ENCODE data around the gene CMTM7. TPM values are rescaled to one million over a fixed set of nuclear protein-coding genes. Genes with fewer than 3 reads are reported as not detected.

CMTM7 gene
- total and polyA plus RNA-seq, 9 of the 15 experiments (the other 6 are each of a cell fraction or from before 2014, with no cell fraction given): 0.03 to 1.6 (median 0.42) TPM; not detected in 4

- no peak for TF ChIP-seq TFE3 (CRISPR knock-in tag; IDR thresholded peaks at IDR 0.05)
- TF ChIP-seq KLF1 (tag; IDR thresholded peaks at IDR 0.05): 0 out of 2 replicates have a peak, but pooled peaks have one; percentile 20
- TF ChIP-seq HES1 (IDR thresholded peaks at IDR 0.05; ENCODE audit: low read depth): 0 out of 2 replicates have a peak, but pooled peaks have one; percentile 41
- peak; percentile 53; the same call in 1 of the 2 replicates for TF ChIP-seq HMBOX1 (IDR thresholded peaks at IDR 0.05)
- peak; percentile 94 for TF ChIP-seq POLR2G (IDR thresholded peaks at IDR 0.05; ENCODE audit: low read depth, low read length)
- TF ChIP-seq FOSL1 (tag; conservative IDR thresholded peaks at IDR 0.05): peak; percentile 31; the same call in 1 of the 2 replicates
- TF ChIP-seq ZNF253 (CRISPR knock-in tag; conservative IDR thresholded peaks at IDR 0.05): no peak
- no peak for TF ChIP-seq STAT5B (CRISPR knock-in tag; IDR thresholded peaks at IDR 0.05)
- peak; percentile 77 for TF ChIP-seq NKRF (IDR thresholded peaks at IDR 0.05; ENCODE audit: borderline replicate concordance)
- TF ChIP-seq CBFA2T3 (IDR thresholded peaks at IDR 0.05): peak; percentile 86
- TF ChIP-seq ZBTB1 (CRISPR knock-in tag; IDR thresholded peaks at IDR 0.05; ENCODE audit: borderline replicate concordance, low read depth): no peak; the same call in 1 of the 2 replicates
- peak in 1 of 2 experiments; percentile 92; a peak in 3 of 4 replicates for TF ChIP-seq HDAC1 (IDR thresholded peaks at IDR 0.05)
- TF ChIP-seq TFAP4 (CRISPR knock-in tag; IDR thresholded peaks at IDR 0.05; ENCODE audit: borderline replicate concordance): peak; percentile 84
- TF ChIP-seq UBTF (IDR thresholded peaks at IDR 0.05; ENCODE audit: borderline replicate concordance in 1 of 2, low read depth in 2 of 2, low read length in 2 of 2): peak; percentile 76 to 78; a peak in 2 of 4 replicates
- TF ChIP-seq MEF2D (tag; conservative IDR thresholded peaks at IDR 0.05; ENCODE audit: low read depth): peak; percentile 54; the same call in 1 of the 2 replicates
- peak; percentile 86 for TF ChIP-seq SMARCA4 (IDR thresholded peaks at IDR 0.05)
- TF ChIP-seq ILK (tag; IDR thresholded peaks at IDR 0.05; ENCODE audit: borderline replicate concordance, low read depth): no peak
Observed at GRCh38 chr3:32502118-32502945, 110.7 kb downstream of the CMTM7 start, which contains the start of gene CMTM6 (continued).

Measured in K562 (cell line).